Activated T-cell treated with anti-CD3 and anti-CD28 coated beads for 4 hours (primary cell): Measurements from ENCODE around the gene INPP1.
"Not testable (repeated sequence)": the region's sequence is repeated elsewhere in the genome, so short reads cannot be mapped to it uniquely, and the experiment has no call there.

ENCODE experiments used
- DNase-seq: peaks from one replicate; pipeline ENCODE4 v3.0.0-alpha.2; 2020

The INPP1 gene

GRCh38 chr2:190334479-190335224, 8.7 kb upstream of the INPP1 start:
- DNase-seq: no peak

DNA sequence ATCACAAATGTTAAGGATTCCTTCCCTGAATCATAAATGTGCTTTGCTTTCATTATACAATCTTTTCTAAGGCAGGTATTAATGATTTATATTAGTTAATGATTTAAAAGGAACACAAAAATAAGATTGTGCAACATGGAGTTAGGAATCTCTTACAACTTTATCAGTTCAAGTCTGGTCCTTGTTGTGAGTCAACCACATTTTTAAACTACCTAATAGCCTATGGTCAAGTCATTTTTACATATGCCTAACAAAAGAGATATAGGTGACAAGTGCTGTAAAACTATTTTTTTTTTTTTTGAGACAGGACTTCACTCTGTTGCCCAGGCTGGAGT, 8.2 kb upstream of the INPP1 start:
- no peak for DNase-seq

- not testable (repeated sequence) for DNase-seq
Observed at GRCh38 chr2:190335584-190335983, 7.8 kb upstream of the INPP1 start.

DNA sequence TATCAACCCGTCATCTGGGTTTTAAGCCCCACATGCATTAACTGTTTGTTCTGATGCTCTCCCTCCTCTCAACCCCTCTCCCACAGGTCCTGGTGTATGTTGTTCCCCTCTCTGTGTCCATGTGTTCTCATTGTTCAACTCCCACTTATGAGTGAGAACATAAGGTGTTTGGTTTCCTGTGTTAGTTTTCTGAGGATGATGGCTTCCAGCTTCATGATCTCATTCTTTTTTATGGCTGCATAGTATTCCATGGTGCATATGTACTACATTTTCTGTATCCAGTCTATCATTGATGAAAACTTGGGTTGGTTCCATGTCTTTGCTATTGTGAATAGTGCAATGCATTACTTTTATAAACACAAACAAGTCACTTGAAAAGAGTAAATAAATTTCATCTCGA, 7.0 kb upstream of the INPP1 start:
- DNase-seq: no peak

DNA sequence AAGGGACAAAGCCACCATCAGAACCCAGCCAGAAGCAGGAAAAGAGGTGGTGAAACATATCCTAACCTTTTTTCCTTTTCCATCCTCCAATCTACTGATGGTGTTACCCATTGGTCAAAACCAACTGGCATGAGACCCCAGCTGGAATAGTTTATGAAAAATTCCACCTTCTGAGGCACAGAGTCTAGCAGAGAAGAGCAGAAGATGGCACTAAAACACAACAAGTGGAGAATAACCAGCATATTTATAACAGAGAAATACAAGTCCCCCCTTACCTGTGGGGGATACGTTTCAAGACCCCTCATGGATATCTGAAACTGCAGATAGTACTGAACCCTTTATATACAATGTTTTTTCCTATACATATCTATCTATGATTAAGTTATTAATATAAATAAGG, 4.9 kb upstream of the INPP1 start:
- no peak for DNase-seq

DNA sequence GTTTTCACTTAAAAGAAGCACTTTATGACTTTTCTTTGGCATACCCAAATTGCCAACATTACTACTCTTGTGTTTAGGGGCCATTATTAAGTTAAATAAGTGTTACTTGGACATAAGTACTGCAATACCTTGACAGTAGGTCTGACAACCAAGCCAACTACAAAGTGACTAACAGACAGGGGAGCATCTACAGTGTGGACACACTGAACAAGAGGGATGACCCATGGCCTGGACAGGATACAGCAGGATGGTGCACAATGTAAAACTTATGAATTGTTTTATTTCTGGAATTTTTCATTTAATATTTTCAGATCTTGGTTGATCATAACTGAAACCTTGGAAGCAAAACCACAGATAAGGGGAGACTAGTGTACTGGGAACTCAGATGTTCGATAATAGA, 4.0 kb upstream of the INPP1 start:
- DNase-seq: no peak

DNA sequence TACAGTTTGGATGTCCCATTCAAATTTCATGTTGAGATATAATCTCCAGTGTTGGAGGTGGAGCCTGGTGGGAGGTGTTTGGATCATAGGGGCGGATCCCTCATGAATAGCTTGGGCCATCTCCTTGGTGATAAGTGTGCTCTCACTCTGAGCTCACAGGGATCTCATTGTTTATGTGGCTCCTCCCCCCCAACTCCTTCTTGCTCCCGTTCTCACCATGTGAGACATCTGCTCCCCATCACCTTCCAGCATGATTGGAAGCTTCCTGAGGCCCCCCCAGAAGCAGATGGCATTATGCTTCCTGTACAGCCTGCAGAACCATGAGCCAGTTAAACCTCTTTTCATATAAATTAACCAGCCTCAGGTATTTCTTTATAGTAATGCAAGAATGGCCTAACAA, 3.0 kb upstream of the INPP1 start:
- no peak for DNase-seq

DNA sequence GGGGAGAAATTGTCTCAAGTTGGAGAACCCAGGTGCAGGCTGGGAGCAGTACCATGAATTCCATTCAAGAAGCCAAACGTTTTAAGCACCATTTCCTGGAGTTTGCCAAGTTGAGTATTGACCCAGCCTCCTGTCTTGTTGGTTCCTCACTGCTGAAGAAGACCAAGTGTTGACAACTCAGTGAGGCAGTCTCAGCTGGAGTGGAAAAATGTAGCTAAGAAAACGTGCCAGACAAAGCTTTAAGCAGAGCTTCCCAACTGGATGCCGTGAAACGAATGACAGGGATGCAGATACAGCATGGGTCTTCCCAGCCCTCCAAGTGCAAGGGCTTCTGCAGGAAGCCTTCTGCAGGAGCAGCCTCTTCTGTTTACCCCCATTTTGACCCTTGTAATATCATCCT, 778 bp upstream of the INPP1 start:
- no peak for DNase-seq

DNA sequence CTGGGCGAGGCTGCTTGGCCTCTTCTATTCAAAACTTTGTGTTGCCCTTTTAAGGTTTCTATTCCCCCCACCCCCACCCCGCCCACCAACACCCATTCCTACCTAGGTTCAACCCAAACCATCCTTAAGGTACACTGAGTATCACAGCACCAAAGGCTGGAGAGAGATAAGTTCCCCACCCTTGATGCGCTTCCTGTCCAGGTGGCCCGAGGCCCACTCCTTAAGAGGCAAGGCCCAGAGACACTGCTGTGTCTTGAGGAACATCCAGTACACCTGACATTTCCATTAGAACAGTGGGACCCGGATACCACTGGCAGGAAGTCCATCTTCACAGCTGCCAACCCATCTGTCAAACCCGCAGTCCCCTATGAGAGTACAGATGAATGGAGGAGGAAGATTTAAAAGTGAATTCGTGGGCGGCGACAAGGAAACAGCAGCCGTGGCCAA, 277 bp upstream of the INPP1 start:
- DNase-seq: no peak

GRCh38 chr2:190344276-190344827, 963 bp downstream of the INPP1 start:
- DNase-seq: no peak

- no peak for DNase-seq
Observed at GRCh38 chr2:190350371-190350770, 7.0 kb downstream of the INPP1 start.

DNA sequence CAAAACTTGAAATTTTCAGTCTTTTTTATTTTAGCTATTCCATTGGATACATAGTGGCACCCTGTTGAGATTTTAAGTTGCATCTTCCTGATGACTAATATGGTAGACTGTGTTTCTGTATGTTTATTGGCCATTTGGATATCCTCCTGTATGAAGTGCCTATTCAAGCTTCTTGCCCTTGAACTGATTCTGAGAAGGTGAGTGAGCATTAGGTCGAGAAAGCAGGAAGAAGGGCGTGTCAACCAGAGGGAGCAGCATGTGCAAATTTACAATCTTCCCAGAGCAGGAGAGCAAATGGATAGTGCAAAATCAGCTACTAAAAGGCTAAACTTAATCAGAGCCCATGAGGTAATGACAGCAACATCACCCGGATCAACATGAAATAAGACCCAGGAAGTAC, 8.6 kb downstream of the INPP1 start:
- DNase-seq: no peak

GRCh38 chr2:190352668-190353536, 9.5 kb downstream of the INPP1 start:
- DNase-seq: no peak

DNA sequence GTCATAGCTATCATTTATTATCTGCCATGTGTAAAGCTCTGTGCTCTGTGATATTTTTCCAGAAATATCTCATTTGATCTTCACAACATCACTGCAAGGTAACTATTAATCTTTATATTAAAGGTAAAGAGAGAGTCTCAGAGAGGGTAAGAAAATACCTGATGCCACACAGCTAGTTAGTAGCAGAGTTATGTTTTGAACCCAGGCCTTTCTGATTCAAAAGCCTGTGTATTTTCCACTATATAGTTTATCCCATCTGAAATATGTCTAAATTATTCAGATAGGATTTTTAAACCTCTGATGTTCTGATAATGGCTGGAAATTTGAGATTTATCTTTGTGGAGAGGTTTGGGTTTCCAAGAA, 10.1 kb downstream of the INPP1 start:
- no peak for DNase-seq

GRCh38 chr2:190354003-190354690, 10.8 kb downstream of the INPP1 start:
- DNase-seq: no peak

- DNase-seq: no peak
Observed at GRCh38 chr2:190355968-190356644, 12.7 kb downstream of the INPP1 start.

GRCh38 chr2:190357600-190357999, 14.2 kb downstream of the INPP1 start:
- no peak for DNase-seq

GRCh38 chr2:190358655-190359448, 15.5 kb downstream of the INPP1 start:
- not testable (repeated sequence) for DNase-seq

DNA sequence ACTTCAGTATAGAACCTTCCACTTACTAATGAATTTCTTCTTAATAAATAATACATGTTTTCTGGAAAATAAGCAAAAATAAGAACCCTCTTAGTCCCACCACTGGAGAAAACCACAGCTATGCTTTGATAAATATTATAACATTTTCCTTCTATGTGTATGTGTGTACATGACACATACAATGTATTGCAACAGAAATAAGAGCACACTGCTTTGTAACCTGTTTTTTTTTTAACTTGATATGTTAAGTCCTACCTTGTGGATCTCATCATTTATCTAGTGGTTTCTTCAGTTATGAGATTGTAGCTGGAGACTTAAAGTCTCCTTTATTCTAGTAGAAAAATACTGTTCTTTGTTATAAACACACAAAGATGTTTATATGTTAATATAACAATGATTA, 17.2 kb downstream of the INPP1 start:
- DNase-seq: no peak

DNA sequence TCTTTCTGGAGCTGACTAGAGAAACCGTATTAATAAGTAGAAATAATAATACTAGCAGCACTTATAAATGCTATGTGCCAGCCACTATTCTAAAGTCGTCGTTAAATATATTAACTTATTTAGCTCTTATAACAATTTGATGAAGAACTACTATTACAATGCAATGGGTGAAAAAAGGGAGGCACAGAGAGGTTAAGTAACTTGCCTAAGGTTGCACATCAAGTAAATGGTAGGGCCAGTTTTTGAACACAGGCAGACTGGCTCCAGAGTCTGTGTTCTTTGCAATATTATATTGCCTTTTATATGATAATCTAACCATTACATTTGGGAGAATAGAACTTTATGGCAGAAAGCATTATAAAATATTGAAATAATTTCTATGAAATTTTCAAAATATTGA, 17.6 kb downstream of the INPP1 start:
- DNase-seq: no peak

- DNase-seq: no peak
Observed at GRCh38 chr2:190361572-190361971, 18.2 kb downstream of the INPP1 start.

DNA sequence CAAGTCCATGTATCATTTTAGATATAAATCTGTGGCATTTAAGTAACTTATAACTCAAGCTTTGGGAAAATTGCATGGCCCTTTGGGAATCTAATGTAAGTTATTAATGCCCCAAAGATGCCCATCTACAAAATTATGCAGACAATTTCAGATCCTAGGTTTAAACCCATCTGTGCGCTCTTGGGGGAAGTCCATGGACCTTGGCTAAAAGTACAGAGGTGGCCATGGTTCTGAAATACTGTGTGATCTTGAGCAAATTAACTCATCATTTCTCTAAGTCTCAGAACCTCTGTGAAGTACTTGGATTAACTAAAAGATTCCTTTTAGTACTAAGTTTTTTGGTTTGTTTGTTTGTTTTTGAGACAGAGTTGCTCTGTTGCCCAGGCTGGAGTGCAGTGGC, 19.5 kb downstream of the INPP1 start:
- no peak for DNase-seq
